Frontal cortex (tissue), 4 donors: ENCODE data around the gene RC3H2. TPM values are rescaled to one million over a fixed set of nuclear protein-coding genes. Genes with fewer than 3 reads are reported as not detected.
"Not testable (repeated sequence)": the region's sequence is repeated elsewhere in the genome, so short reads cannot be mapped to it uniquely, and the experiment has no call there.

Experiments used
- DNase-seq, 2 donors: peaks; one replicate each; pipeline ENCODE4 v3.0.0; 2012; ENCODE audit warnings: low spot score in 2 of 2
- FAIRE-seq: peaks from 2 replicates; lab custom pipeline; 2012; peaks lifted over from hg19 to GRCh38; lab: Jason Lieb, UNC
- total RNA-seq: library from RNA; depleted of rRNA; stranded (reverse); fragments of >200 nt; gene quantifications from one replicate; pipeline ENCODE4 v1.2.3, GENCODE V29; 2014
- donor health status: control.
- donor health status: control.
- donor health status: control.

The RC3H2 gene
- total RNA-seq, 1 donor from 2014 or later, result 109 TPM

DNA sequence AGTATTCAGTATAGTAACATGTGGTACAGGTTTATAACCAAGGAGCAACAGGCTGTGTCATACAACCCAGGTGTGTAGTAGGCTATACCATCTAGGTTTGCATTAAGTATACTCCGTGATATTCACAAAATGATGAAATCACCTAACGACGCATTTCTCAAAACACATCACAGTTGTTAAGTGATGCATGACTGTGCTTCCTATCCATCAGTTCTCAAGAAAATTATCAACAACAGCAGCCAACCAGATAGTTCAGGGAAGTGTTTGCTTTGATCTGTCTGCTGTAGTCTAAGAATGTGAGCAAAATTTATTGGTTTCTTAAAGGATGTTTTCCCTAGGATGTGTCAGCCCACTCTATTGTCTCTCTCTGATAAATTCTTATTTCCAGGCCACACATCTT lies 18.8 kb upstream of the RC3H2 start:
- FAIRE-seq (no peak), DNase-seq (no peak)

DNA sequence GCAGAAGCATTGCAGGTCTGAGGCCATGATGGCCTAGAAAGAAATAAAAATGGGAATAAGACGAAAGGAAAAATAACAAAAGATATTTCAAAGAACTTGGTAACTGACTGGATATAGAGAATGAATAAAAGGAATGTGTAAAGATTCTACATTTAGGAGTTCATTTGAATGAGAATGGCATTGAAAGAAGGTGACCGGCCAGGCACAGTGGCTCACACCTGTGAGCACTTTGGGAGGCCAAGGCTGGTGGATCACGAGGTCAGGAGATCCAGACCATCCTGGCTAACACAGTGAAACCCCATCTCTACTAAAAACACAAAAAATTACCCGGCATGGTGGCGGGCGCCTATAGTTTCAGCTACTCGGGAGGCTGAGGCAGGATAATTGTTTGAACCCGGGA lies 17.6 kb upstream of the RC3H2 start:
- no peak for DNase-seq
- FAIRE-seq, result no peak

DNA sequence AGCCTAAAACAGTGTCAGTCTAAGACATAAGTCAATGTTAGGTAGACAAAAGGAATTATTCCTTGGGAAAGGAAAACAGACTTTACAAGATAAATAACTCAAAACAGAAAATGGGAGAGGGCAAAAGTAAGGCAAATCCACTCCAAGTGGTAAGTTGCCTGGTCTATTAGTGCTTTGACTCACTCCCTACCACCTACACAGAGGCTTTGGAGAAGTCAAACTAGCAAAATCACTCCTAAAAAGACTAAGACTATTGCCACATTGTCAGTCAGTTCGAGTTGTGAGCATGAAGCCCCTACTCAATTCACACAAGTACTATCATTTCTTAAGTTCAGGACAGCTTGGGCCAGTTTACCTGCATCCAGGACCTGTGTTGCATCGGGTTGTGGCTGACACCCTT lies 13.2 kb upstream of the RC3H2 start:
- DNase-seq (no peak), FAIRE-seq (no peak)

DNA sequence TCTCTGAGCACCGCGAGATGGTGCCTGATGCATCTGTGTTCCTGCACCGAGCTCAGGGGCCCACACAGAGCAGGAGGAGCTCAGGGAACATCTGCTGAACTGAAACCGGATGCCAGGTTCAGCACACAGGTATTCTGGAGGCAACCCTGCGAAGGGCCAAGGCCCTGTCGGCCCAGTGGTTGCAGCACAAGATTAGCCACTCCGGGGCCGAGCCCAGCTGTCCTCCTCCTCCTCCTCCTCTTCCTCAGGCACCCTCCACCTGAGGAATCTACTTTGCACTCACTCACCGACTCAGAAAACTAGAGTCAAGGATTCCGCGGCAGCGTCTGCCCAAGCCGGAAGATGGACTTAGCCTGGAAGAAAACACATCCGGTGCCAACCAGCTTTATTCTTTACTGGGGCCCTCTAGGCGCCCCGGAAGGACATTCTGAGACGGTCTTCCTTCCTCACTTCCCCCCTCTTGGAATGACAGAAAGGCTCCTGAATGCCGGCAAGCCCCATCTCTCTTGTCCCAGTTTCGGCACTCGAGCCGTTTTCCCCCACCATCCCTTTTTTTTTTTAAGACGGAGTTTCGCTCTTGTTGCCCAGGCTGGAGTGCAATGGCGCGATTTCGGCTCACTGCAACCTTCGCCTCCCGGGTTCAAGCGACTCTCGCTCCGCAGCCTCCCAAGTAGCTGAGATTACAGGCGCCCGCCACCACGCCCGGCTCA lies 8.0 kb upstream of the RC3H2 start, which contains the start of gene ZBTB6:
TSS of gene ZBTB6 (minus strand) at position 360 of the 710 bp plus-strand sequence. CDS start 1,251 bp downstream, outside the sequence.
- no peak for FAIRE-seq
- DNase-seq, result peak; percentile 53 to 77

- DNase-seq (no peak), FAIRE-seq (no peak)
These were observed 7.5 kb upstream of the RC3H2 start for GRCh38 chr9:122912671-122912963.

DNA sequence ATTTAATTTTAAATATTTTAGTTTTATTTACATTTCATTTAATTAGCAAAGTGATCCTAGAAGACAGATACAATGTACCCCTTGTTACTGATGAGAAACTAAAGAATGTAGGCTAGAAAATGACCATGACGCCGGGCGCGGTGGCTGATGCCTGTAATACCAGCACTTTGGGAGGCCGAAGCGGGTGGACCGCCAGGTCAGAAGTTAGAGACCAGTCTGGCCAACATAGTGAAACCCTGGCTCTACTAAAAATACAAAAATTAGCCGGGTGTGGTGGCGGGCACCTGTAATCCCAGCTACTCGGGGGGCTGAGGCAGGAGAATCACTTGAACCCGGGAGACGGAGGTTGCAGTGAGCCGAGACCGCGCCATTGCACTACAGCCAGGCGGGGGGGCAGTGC lies 963 bp upstream of the RC3H2 start:
- DNase-seq, FAIRE-seq: not testable (repeated sequence)

DNA sequence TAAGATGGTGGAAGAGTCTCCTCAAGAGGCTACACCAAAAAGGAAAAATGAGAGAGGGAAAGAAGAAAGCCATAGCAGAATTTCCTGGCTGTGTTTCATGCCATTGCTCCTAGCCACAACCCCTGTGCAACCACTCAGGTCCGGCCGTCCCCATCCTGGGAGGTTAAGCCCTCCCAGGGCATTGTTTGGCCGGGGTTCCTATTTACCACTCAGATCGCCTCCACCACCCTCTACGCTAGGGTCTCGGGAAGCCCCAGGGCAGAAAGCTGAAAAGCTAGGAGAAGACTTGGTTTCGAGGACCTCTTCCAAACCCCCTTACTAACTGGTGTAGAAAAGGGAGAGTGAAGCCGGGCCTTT lies 715 bp downstream of the RC3H2 start:
- DNase-seq, result peak in 1 of 2 donors; percentile 12
- FAIRE-seq, result no peak

DNA sequence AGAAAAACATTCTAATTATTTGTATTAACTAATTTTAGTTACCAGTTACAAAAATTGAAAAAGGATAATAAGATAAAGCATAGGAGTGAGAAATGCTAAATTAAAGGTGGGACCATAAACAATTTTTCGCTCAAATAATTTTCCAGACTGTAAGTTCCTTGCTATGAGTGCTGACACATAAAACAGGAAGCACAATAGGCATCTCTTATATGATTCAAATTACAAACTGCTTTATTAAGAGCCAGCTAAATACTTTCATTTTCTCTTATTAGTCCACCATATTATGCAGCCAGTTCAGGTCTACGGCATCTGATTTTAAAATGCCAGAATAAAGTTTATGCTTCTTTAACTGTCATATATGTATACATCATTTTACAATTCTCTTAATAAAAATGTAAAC lies 4.4 kb downstream of the RC3H2 start:
- DNase-seq, result no peak
- no peak for FAIRE-seq

DNA sequence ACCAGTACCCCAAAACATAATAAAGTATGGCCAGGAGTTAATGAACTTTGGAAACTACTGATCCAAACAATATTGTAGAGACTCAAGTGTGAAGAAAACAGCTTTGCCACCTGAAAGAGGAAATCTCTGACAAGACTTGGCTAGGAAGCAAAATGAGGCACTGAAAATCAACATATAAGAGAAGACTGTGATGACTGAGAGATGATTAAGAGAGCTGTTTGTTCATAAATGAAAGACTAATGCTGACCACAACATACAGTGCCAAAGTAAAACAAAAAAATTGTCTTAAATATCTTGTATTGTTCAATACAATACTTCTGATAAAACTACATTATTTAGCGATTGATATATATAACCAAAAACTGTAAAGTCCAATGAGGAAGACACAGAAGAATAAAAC lies 7.2 kb downstream of the RC3H2 start:
- no peak for DNase-seq

DNA sequence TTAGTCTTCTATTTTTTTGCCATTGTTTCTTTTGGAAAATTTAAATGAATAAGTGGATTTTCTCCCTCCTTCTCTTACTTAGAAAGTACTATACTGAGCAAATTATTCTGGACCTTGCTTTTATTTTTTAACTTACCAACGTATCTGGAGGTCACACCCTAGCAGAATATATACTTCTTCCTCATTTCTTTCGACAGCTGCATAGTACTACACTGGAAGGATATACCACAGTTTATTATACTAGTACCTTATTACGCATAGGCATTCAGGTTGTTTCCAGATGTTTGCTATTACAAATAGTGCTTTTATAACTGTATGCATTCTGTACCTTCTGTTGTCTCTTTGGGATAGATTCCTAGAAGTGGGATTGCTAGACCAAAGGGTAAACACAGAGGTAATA lies 16.7 kb downstream of the RC3H2 start:
- no peak for DNase-seq
- no peak for FAIRE-seq

More for the DNA sequence above, 7.2 kb downstream of the RC3H2 start:
- no peak for FAIRE-seq

DNA sequence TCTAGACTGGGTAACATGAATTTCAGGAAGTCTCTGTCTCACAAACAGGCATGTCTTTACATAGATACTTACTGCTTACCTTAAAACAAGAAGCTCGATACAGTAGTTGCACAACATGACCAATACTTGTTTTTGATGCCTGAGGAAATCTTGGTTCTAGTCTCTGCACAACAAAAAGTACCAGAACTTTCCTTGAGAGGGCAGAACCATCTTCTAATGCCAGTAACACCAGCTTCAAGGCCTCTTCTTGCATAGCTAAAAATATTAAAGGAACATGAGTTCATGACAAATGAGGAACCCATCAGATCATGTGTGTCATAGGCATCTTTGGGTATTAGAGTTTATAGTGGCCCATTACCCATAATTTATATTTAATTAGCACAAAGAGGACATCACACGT lies 22.0 kb downstream of the RC3H2 start:
- DNase-seq (no peak), FAIRE-seq (no peak)

GRCh38 chr9:122879443-122879842 lies 25.7 kb downstream of the RC3H2 start:
- FAIRE-seq, result no peak
- no peak for DNase-seq

- FAIRE-seq, result no peak
- no peak for DNase-seq
These were observed 29.6 kb downstream of the RC3H2 start for GRCh38 chr9:122875523-122875922.

DNA sequence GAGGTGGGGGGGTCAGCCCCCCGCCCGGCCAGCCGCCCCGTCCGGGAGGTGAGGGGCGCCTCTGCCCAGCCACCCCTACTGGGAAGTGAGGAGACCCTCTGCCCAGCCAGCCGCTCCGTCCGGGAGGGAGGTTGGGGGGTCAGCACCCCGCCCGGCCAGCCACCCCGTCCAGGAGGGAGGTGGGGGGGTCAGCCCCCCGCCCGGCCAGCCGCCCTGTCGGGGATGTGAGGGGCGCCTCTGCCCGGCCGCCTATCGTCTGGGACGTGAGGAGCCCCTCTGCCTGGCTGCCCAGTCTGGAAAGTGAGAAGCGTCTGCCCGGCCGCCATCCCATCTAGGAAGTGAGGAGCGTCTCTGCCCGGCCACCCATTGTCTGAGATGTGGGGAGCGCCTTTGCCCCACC lies 37.9 kb downstream of the RC3H2 start:
- not testable (repeated sequence) for FAIRE-seq, DNase-seq

GRCh38 chr9:122866079-122866478 lies 39.1 kb downstream of the RC3H2 start:
- no peak for DNase-seq
- peak; percentile 53 for FAIRE-seq

- DNase-seq (no peak), FAIRE-seq (no peak)
These were observed 39.9 kb downstream of the RC3H2 start for GRCh38 chr9:122865300-122865699.

- DNase-seq (no peak), FAIRE-seq (no peak)
These were observed 41.8 kb downstream of the RC3H2 start for GRCh38 chr9:122863407-122863806.

GRCh38 chr9:122860319-122861142 lies 44.6 kb downstream of the RC3H2 start:
- FAIRE-seq (no peak), DNase-seq (no peak)

GRCh38 chr9:122857815-122858214 lies 47.3 kb downstream of the RC3H2 start:
- FAIRE-seq, result no peak
- no peak for DNase-seq

GRCh38 chr9:122852085-122852786 lies 52.9 kb downstream of the RC3H2 start:
- not testable (repeated sequence) for DNase-seq, FAIRE-seq
